K562 (cell line): ENCODE results near the gene TRANK1. TPM values are rescaled to one million over a fixed set of nuclear protein-coding genes. Genes with fewer than 3 reads are reported as not detected.
A peak's percentile ranks its signal among the peaks of the same experiment; 100 is the strongest.

Source experiments
- CAMTA2 ChIP-seq: fragments of 250-450 bp; sonication (Bioruptor Pico); conservative IDR thresholded peaks from 2 replicates; pipeline ENCODE4 v1.5.1; 2022
- CSDE1 ChIP-seq, 2 experiments: fragments of 450-650 bp; IDR thresholded peaks; 2 replicates each; pipeline ENCODE4 v1.6.1; 2016; ENCODE audit warnings: mild to moderate bottlenecking in 1 of 2
- EP300 ChIP-seq: IDR thresholded peaks from 2 replicates; pipeline ENCODE4 v1.6.1; 2012; ENCODE audit warnings: low read length, improper control_type of control experiment
- KAT7 ChIP-seq: sonication (generic); formaldehyde crosslinking; IDR thresholded peaks from 2 replicates; pipeline ENCODE4 v1.8.0; 2022; ENCODE audit warnings: missing genetic modification reagents, mild to moderate bottlenecking, borderline replicate concordance
- NCOR1 ChIP-seq: fragments of 450-650 bp; IDR thresholded peaks from 2 replicates; pipeline ENCODE4 v1.6.1; 2016; ENCODE audit warnings: mild to moderate bottlenecking, moderate library complexity
- PTBP1 ChIP-seq: fragments of 200-400 bp; formaldehyde crosslinking; IDR thresholded peaks from 2 replicates; pipeline ENCODE4 v1.6.1; 2017; ENCODE audit warnings: low read depth, low read length
- RUNX1 ChIP-seq: sonication (generic); IDR thresholded peaks from 2 replicates; pipeline ENCODE4 v1.6.1; 2016; ENCODE audit warnings: antibody characterized with exemption, low read depth
- TCF7L2 ChIP-seq: fragments of 150-350 bp; IDR thresholded peaks from 2 replicates; pipeline ENCODE4 v1.6.1; 2016; ENCODE audit warnings: low read depth, mild to moderate bottlenecking, low read length, moderate library complexity
- ZBTB40 ChIP-seq, 2 experiments: fragments of 450-650 bp in 1 of 2; sonication (generic) in 1 of 2; formaldehyde crosslinking in 1 of 2; IDR thresholded peaks; 2 replicates each; pipeline versions ENCODE4 v1.7.1 to v1.9.0; 2016 to 2022; ENCODE audit warnings: inconsistent platforms in 1 of 2, mild to moderate bottlenecking in 1 of 2, missing genetic modification reagents in 1 of 2
- ZC3H11A ChIP-seq: IDR thresholded peaks from 2 replicates; pipeline ENCODE4 v1.6.1; 2012; ENCODE audit warnings: low read depth, low read length, improper control_type of control experiment
- polyA plus RNA-seq, 8 experiments: library from polyadenylated mRNA; depleted of rRNA in 4 of 8; stranded (reverse) in 5 of 8; unstranded in 3 of 8; fragments of >200 nt; fragmentation: Nextera tagmentation in 2 of 8; fragmentation: Illumina TruSeq in 1 of 8; extraction: Ambion mirVana in 2 of 8; extraction: Trizol in 1 of 8; gene quantifications; 2 replicates each; pipeline versions ENCODE4 v1.2.1 to v1.2.3, GENCODE V29; 2011 to 2014; ENCODE audit warnings: inconsistent platforms in 1 of 8, missing spikeins in 1 of 8
- total RNA-seq, 7 experiments: library from RNA; depleted of rRNA in 6 of 7; stranded (reverse); fragments of >200 nt in 6 of 7; fragmentation: Illumina TruSeq in 2 of 7; extraction: Trizol in 2 of 7; gene quantifications; 2 replicates each; pipeline versions ENCODE4 v1.2.1 to v1.2.3, GENCODE V29; 2011 to 2021; ENCODE audit warnings: low replicate concordance in 1 of 7
- TF ChIP-seq, protein P1 (sequence below): fragments of 450-650 bp; conservative IDR thresholded peaks from 2 replicates; pipeline ENCODE4 v1.6.1; 2016; ENCODE audit warnings: missing genetic modification characterization, low read depth, mild to moderate bottlenecking, missing compliant biosample characterization, moderate library complexity
- TF ChIP-seq, protein P2 (sequence below), 2 experiments: fragments of 450-650 bp in 1 of 2; sonication (generic) in 1 of 2; formaldehyde crosslinking; conservative IDR thresholded peaks; 2 replicates each; pipeline versions ENCODE4 v1.4.0 to v1.8.1; 2020 to 2022; ENCODE audit warnings: mild to moderate bottlenecking in 1 of 2, missing genetic modification reagents in 1 of 2
- TF ChIP-seq, protein P3 (sequence below): fragments of 450-650 bp; IDR thresholded peaks from 2 replicates; pipeline ENCODE4 v1.7.1; 2018; ENCODE audit warnings: mild to moderate bottlenecking, low read depth; ENCODE audit not compliant: partially characterized antibody

The TRANK1 gene
- total and polyA plus RNA-seq, 9 of the 15 experiments (the other 6 are each of a cell fraction or from before 2014, with no cell fraction given): 0.41 to 5.3 (median 2.1) TPM

DNA sequence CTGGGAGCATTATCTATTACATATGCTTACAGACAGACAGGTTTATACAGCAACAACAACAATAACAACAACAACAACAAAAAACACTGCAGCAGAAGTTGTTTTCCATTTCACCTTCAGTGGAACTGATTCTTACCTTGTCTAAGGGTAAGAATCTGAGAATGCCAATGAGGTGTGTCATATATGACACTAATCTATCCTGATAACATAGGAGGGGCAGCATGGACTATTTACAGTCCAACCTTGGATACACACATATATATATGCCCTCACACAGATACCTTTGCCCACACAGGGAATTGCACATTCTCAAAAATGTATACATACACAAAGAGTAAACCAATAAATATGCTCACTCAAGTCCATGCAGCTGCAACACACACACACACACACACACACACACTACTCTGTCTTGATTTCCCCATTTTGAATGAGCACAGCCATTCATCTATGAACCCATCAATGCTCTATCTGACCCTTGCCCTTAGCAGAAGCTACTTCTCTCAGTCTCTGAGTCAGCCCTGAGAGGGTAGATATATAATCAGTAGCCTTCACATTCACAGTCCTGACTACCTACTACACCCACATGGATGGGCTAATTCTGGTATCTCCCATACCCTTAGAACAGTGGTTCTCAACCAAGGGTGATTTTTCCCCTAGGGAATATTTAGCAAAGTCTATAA, 9.7 kb upstream of the TRANK1 start (continued):
- TF ChIP-seq RUNX1 (no peak), CAMTA2 (CRISPR knock-in tag) (no peak), EP300 (peak; percentile 65; the same call in 1 of the 2 replicates), TCF7L2 (no peak), ZC3H11A (no peak), KAT7 (CRISPR knock-in tag) (no peak), ZBTB40 (IDR thresholded peaks at IDR 0.05) (no peak), ZBTB40 (CRISPR knock-in tag; IDR thresholded peaks at IDR 0.05) (no peak), CSDE1 (IDR thresholded peaks at IDR 0.05) (no peak), PTBP1 (no peak), NCOR1 (peak; percentile 84)
- TF ChIP-seq, protein P1, sequence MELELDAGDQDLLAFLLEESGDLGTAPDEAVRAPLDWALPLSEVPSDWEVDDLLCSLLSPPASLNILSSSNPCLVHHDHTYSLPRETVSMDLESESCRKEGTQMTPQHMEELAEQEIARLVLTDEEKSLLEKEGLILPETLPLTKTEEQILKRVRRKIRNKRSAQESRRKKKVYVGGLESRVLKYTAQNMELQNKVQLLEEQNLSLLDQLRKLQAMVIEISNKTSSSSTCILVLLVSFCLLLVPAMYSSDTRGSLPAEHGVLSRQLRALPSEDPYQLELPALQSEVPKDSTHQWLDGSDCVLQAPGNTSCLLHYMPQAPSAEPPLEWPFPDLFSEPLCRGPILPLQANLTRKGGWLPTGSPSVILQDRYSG (tag): 0 out of 2 replicates have a peak, but pooled peaks have one; percentile 14
- TF ChIP-seq, protein P2, sequence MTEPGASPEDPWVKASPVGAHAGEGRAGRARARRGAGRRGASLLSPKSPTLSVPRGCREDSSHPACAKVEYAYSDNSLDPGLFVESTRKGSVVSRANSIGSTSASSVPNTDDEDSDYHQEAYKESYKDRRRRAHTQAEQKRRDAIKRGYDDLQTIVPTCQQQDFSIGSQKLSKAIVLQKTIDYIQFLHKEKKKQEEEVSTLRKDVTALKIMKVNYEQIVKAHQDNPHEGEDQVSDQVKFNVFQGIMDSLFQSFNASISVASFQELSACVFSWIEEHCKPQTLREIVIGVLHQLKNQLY (CRISPR knock-in tag; conservative IDR thresholded peaks at IDR 0.05): no peak
- TF ChIP-seq, protein P3, sequence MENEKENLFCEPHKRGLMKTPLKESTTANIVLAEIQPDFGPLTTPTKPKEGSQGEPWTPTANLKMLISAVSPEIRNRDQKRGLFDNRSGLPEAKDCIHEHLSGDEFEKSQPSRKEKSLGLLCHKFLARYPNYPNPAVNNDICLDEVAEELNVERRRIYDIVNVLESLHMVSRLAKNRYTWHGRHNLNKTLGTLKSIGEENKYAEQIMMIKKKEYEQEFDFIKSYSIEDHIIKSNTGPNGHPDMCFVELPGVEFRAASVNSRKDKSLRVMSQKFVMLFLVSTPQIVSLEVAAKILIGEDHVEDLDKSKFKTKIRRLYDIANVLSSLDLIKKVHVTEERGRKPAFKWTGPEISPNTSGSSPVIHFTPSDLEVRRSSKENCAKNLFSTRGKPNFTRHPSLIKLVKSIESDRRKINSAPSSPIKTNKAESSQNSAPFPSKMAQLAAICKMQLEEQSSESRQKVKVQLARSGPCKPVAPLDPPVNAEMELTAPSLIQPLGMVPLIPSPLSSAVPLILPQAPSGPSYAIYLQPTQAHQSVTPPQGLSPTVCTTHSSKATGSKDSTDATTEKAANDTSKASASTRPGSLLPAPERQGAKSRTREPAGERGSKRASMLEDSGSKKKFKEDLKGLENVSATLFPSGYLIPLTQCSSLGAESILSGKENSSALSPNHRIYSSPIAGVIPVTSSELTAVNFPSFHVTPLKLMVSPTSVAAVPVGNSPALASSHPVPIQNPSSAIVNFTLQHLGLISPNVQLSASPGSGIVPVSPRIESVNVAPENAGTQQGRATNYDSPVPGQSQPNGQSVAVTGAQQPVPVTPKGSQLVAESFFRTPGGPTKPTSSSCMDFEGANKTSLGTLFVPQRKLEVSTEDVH: no peak
